GM19193 (cell line): Measurements from ENCODE around the gene ARCN1.

ENCODE experiments used
- POLR2A ChIP-seq: IDR thresholded peaks from 4 replicates; pipeline ENCODE4 v1.6.1; 2011; ENCODE audit not compliant: insufficient read depth, insufficient read length; ENCODE audit errors: extremely low read depth

Gene ARCN1

GRCh38 chr11:118622376-118623268 is 50.4 kb downstream of the ARCN1 start:
- TF ChIP-seq POLR2A, result no peak

- no peak for TF ChIP-seq POLR2A
Observed at GRCh38 chr11:118623269-118623655, 51.1 kb downstream of the ARCN1 start.

DNA sequence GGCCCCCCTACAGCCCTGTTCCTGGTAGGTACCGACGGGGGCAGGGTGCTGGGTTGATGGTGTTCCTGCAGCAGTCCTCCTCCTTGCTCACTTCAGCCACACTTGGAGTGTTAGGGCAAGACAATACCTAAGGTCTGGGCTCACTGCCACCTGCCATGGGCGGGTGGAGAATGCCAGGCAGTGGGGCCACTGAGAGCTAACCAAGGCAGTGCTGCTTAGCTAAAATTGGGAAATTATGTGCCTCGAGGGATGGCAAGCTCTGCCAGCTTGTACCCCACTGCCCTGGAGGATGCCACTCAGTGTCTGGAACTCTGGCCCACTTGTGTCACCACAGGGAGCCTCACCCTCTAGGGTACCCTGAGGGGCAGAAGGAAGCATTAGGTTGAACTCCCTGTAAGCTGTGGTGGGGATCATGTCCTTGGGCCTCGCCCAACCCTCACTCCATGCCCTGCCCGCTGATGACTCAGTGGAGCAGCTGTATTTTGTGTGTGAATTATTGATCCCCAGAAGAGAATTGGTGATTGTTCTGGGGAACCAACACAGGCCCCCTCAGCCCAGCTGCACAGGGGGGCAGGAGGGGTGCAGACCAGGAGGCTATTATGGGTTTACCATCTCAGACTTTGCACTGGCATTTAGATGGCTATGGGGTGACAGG is 53.0 kb downstream of the ARCN1 start:
- TF ChIP-seq POLR2A, result no peak

GRCh38 chr11:118625976-118626375 is 53.8 kb downstream of the ARCN1 start:
- no peak for TF ChIP-seq POLR2A

DNA sequence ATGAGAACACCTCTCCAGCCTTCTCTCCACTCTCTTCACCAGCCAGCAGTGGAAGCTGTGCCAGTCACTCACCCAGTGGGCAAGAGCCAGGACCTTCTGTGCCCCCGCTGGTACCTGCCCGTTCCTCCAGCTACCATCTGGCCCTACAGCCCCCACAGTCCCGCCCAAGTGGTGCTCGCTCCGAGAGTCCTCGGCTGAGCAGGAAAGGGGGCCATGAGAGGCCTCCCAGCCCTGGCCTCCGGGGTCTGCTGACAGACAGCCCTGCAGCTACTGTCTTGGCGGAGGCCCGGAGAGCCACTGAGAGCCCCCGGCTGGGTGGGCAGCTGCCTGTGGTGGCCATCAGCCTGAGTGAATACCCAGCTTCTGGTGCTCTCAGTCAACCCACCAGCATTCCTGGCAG is 55.4 kb downstream of the ARCN1 start:
- no peak for TF ChIP-seq POLR2A

GRCh38 chr11:118628031-118628430 is 55.8 kb downstream of the ARCN1 start:
- no peak for TF ChIP-seq POLR2A

DNA sequence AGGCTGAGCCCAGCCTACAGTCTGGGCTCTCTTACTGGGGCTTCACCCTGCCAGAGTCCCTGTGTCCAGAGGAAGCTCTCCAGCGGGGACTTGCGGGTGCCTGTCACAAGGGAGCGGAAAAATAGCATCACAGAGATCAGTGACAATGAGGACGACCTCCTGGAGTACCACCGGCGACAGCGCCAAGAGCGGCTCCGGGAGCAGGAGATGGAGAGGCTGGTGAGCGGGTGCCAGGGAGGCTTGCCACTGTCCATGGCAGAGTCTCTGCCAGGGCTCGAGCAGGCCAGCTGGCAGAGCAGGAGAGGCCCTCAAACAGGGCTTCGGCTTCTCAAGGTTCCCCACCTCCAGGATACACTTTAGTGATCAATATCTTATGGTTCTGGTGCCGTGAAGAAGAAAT is 56.2 kb downstream of the ARCN1 start:
- no peak for TF ChIP-seq POLR2A

DNA sequence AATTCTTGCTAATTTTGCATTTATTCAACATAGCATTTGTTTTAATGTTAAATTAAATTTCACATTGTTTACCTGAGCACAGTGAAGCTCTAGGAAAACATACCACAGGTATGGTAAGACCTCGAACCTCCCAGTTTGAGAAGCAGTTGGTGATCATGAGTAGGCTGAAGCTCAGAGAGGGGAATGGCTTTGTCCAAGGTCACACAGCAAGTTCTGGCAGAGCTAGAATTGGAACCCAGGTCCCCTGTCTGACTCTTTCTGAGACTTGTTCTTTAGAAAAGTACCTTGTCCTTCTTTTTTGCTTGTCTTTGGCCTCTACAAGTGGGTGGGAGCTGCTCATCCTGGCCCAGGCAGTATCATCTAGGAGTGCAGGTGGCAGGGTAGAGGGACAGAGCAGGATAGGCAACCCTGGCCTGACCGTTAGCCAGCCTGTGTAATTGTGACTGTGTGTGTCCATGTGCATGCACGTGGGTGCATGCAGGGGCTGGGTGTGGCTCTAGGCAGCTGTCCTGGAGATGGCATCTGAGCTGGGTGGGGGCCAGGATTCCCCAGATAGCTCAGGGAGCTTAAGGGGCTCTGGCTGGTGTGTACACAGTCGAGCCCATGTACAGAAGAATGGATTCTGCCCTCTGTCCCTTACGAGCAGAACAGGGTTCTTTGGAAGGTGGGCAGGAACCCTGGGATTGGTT is 56.8 kb downstream of the ARCN1 start:
- no peak for TF ChIP-seq POLR2A

DNA sequence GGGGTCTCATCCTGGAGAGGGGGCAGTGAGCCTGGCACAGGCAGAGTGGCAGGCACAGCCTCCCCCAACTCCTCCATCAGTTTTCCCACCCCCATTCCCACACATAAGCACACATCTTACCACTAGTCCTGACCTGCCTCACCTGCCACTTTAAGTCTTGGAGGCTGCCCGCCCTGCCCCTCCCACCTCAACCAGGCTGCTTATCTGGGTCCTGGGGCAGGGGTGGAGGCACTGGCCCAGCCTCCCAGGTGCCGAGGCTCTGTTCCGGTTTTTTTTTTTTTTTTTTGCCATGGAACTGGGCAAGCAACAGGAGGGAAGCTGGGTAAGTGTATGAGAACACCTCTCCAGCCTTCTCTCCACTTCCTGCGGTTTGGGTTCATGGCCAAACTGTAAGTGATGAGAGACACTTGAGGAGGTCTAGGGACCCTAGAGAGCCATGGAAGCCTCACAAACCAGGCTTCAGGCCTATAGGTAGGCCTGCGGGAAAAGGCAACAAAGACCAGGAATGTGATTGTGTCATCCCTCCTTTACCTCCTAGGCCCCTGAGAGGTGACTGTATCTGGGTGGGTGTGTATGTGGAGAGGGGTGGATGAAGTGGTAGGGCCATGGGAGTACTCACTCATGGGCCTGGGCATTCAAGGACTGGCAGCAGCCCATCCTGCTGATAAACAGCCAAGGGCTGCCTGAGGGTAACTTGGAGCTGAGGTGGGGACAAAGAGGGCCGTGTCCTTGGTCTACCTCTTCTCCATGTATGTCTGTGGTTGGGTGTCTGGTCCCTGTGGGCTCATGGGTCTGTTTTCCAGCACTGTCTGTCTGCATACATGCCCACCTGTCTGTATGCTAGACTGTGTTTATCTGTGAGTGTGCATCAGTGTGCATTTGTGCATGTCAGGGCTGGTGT is 57.8 kb downstream of the ARCN1 start:
- TF ChIP-seq POLR2A, result no peak

GRCh38 chr11:118631142-118631909 is 59.1 kb downstream of the ARCN1 start:
- TF ChIP-seq POLR2A, result no peak

- no peak for TF ChIP-seq POLR2A
Observed at GRCh38 chr11:118632577-118633318, 60.5 kb downstream of the ARCN1 start.

- TF ChIP-seq POLR2A, result no peak
Observed at GRCh38 chr11:118633319-118633690, 61.1 kb downstream of the ARCN1 start.

DNA sequence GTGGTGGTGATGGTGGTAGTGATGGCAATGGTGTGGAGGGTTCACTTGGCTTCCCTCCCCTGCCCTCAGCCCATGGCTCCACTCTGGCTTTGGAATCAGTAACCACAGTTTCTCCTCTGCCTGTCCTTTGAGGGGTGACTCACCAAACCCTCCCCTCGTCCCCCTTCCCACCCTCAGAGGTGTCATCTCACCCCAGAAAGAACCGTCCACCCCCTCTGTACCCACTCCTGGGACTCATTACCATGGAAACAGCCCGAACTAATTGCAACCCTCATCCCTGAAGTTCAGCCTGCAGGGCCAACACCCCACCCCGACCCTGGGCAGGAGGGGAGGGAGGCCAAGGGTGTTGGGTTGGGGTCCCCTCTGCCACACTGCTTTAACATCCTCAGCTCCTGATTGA is 61.8 kb downstream of the ARCN1 start:
- no peak for TF ChIP-seq POLR2A

DNA sequence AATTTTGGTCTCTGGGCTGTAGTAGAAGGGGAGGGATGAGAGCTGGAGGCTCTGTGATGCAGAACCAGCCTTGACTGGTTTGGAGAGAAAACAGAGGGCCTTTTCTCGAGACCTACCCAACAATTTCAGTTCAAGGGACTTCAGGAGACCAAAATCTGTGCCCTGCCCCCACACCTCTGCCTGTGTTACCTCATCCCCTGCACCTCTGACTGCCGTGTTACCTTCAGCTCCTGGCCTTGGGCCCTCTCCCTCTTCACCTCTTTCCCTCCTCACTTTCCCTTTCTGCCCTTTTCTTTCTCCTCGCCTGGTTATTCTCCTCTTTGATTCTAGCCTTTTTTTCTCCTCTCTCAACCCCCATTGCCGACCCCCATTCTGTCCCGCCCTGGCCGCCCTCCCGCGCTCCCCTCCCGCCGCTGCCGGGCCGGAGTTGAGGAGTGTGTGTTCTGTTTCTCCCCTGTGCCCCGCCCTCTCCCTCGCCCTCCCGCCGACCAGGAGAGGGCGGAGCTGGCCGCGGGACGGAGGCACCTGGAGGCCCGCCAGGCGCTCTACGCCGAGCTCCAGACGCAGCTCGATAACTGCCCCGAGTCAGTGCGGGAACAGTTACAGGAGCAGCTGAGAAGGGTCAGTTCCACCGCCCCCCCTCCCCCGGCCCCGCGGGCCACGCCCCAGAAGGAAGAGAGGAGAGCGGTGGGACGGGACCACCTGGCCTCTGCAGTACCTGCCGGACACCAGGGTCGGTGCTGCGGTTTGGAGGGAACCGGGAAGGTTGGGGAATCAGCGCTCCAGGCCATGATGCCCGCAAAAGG is 62.4 kb downstream of the ARCN1 start:
- TF ChIP-seq POLR2A, result no peak
